Adrenal gland (tissue), 5 donors: ENCODE measurements around the gene KNG1.
A peak's percentile ranks its signal among the peaks of the same experiment; 100 is the strongest.

ENCODE experiments used
- CTCF ChIP-seq, 6 experiments: fragments of 450-650 bp in 4 of 6; fragments of 200-600 bp in 2 of 6; sonication (generic) in 1 of 6; IDR thresholded peaks; 1 replicate in 5 of 6; 2 replicates in 1 of 6; pipeline versions ENCODE4 v1.5.1 to v1.8.0; 2016 to 2021; ENCODE audit warnings: antibody characterized with exemption in 6 of 6, mild to moderate bottlenecking in 2 of 6, moderate library complexity in 1 of 6
- POLR2A ChIP-seq, 2 donors: fragments of 450-650 bp; IDR thresholded peaks; one replicate each; pipeline ENCODE4 v1.6.1; 2017; ENCODE audit warnings: antibody characterized with exemption in 2 of 2, mild to moderate bottlenecking in 2 of 2, moderate library complexity in 1 of 2
- donor health status: DM: no; HTN: no; CAD: no.

- TF ChIP-seq POLR2A (IDR thresholded peaks at IDR 0.05) (no peak), CTCF (IDR thresholded peaks at IDR 0.05) (peak in 1 of 6 experiments; percentile 13)
These were observed 73.3 kb downstream of the KNG1 start for GRCh38 chr3:186790261-186790981.
